ENCODE measurements around the gene ZNF575. TPM values are rescaled to one million over a fixed set of nuclear protein-coding genes. Genes with fewer than 3 reads are reported as not detected.

The ZNF575 gene
- polyA plus RNA-seq, 3 donors: 0.25 to 0.79 (median 0.29) TPM

- Histone ChIP-seq H2AFZ (ENCODE audit: insufficient read depth, low read depth, low read length, poor library complexity, severe bottlenecking) (no peak overlapping the region), H3K4me2 (replicated peaks; ENCODE audit: extremely low read depth, low read length, poor library complexity, severe bottlenecking) (no peak overlapping the region), H3K36me3 (replicated peaks in 1 of 2; ENCODE audit: control insufficient read depth in 1 of 2, insufficient read depth in 2 of 2, low read length in 2 of 2) (peaks cover 60 to 85% of the 10 kb centered on the region in 2 donors), H3K4me1 (ENCODE audit: control insufficient read depth in 1 of 2, insufficient read depth in 2 of 2, low read length in 2 of 2) (no peaks in the 10 kb centered on the region), H3K27ac (ENCODE audit: low read depth in 1 of 2, low read length in 2 of 2) (no peak overlapping the region), H3K9me3 (replicated peaks in 1 of 2; ENCODE audit: control insufficient read depth in 1 of 2, insufficient read depth in 1 of 2, low read length in 2 of 2) (no peaks in the 10 kb centered on the region), H4K20me1 (ENCODE audit: insufficient read depth, low read length) (no peaks in the 10 kb centered on the region), H3K4me3 (replicated peaks in 1 of 3; ENCODE audit: low read depth in 2 of 3, low read length in 3 of 3) (no peak overlapping the region), H3K27me3 (ENCODE audit: control insufficient read depth in 2 of 2, insufficient read depth in 2 of 2, low read length in 2 of 2) (no peaks in the 10 kb centered on the region), H3K9ac (ENCODE audit: insufficient read depth, low read length, poor library complexity, severe bottlenecking) (no peak overlapping the region), H3K79me2 (ENCODE audit: insufficient read depth, low read length) (no peaks in the 10 kb centered on the region)
- no peak for TF ChIP-seq CTCF (IDR thresholded peaks at IDR 0.05)
- intact Hi-C loops (cut with micrococcal nuclease): no loop called here
- Mint-ChIP-seq H3K9me3 (no peaks in the 10 kb centered on the region), H3K4me3 (no peak overlapping the region), H3K36me3 (peaks cover 62 to 90% of the 10 kb centered on the region in 2 donors), H3K27ac (peak overlapping the region in 2 of 7 donors; percentile 10 to 42), H3K4me1 (no peaks in the 10 kb centered on the region), H3K27me3 (ENCODE audit: low read depth in 3 of 3) (peaks cover 0 to 2% (median 0%) of the 10 kb centered on the region in 3 donors)
- WGBS (ENCODE audit: insufficient coverage): 98% methylated on average over 5 of the region's 5 CpGs
- no peak for DNase-seq
Observed at GRCh38 chr19:43545276-43545675, 12.3 kb downstream of the ZNF575 start.

GRCh38 chr19:43545981-43546380, 13.0 kb downstream of the ZNF575 start:
- 96% methylated on average over 2 of the region's 2 CpGs for WGBS (ENCODE audit: insufficient coverage)
- H2AFZ ChIP-seq (ENCODE audit: insufficient read depth, low read depth, low read length, poor library complexity, severe bottlenecking): no peak overlapping the region
- no peak overlapping the region for H3K9ac ChIP-seq (ENCODE audit: insufficient read depth, low read length, poor library complexity, severe bottlenecking)
- H3K79me2 ChIP-seq (ENCODE audit: insufficient read depth, low read length): no peaks in the 10 kb centered on the region
- H3K4me1 Mint-ChIP-seq: no peaks in the 10 kb centered on the region
- H3K4me1 ChIP-seq (ENCODE audit: control insufficient read depth in 1 of 2, insufficient read depth in 2 of 2, low read length in 2 of 2): no peaks in the 10 kb centered on the region
- no peak overlapping the region for H3K4me2 ChIP-seq (replicated peaks; ENCODE audit: extremely low read depth, low read length, poor library complexity, severe bottlenecking)
- no peak overlapping the region for H3K4me3 Mint-ChIP-seq
- H3K9me3 Mint-ChIP-seq: no peaks in the 10 kb centered on the region
- H3K9me3 ChIP-seq (replicated peaks in 1 of 2; ENCODE audit: control insufficient read depth in 1 of 2, insufficient read depth in 1 of 2, low read length in 2 of 2): no peaks in the 10 kb centered on the region
- TF ChIP-seq CTCF (IDR thresholded peaks at IDR 0.05): no peak
- no peak for DNase-seq
- no peaks in the 10 kb centered on the region for H4K20me1 ChIP-seq (ENCODE audit: insufficient read depth, low read length)
- H3K36me3 Mint-ChIP-seq: peaks cover 63 to 90% of the 10 kb centered on the region in 2 donors
- H3K27me3 ChIP-seq (ENCODE audit: control insufficient read depth in 2 of 2, insufficient read depth in 2 of 2, low read length in 2 of 2): no peaks in the 10 kb centered on the region
- H3K4me3 ChIP-seq (replicated peaks in 1 of 3; ENCODE audit: low read depth in 2 of 3, low read length in 3 of 3): no peak overlapping the region
- intact Hi-C loops (cut with micrococcal nuclease): no loop called here
- peaks cover 0 to 2% (median 0%) of the 10 kb centered on the region in 3 donors for H3K27me3 Mint-ChIP-seq (ENCODE audit: low read depth in 3 of 3)
- H3K27ac ChIP-seq (ENCODE audit: low read depth in 1 of 2, low read length in 2 of 2): no peak overlapping the region
- peak overlapping the region in 2 of 7 donors; percentile 32 to 46 for H3K27ac Mint-ChIP-seq
- peaks cover 58 to 85% of the 10 kb centered on the region in 2 donors for H3K36me3 ChIP-seq (replicated peaks in 1 of 2; ENCODE audit: control insufficient read depth in 1 of 2, insufficient read depth in 2 of 2, low read length in 2 of 2)
